Mesodermal cell (in vitro differentiated cells): ENCODE results near the gene TGFBR2.

ENCODE experiments used
- H3K27ac ChIP-seq: 2 replicates; pipeline ENCODE4 v1.7.0; 2013; ENCODE audit warnings: mild to moderate bottlenecking, low read depth, low read length, moderate library complexity; ENCODE audit not compliant: severe bottlenecking
- H3K36me3 ChIP-seq: 2 replicates; pipeline ENCODE4 v1.7.1; 2013; ENCODE audit warnings: mild to moderate bottlenecking, low read length, moderate library complexity; ENCODE audit not compliant: control insufficient read depth, insufficient read depth
- H3K4me1 ChIP-seq: one replicate; pipeline ENCODE4 v1.7.1; 2013; ENCODE audit warnings: mild to moderate bottlenecking, low read length; ENCODE audit not compliant: insufficient read depth, control insufficient read depth, poor library complexity, severe bottlenecking
- H3K4me3 ChIP-seq: 2 replicates; pipeline ENCODE4 v1.7.0; 2013; ENCODE audit warnings: low read length, control low read depth, mild to moderate bottlenecking; ENCODE audit not compliant: insufficient read depth, poor library complexity, severe bottlenecking; ENCODE audit errors: extremely low read depth
- H3K9me3 ChIP-seq: 2 replicates; pipeline ENCODE4 v1.7.1; 2013; ENCODE audit warnings: mild to moderate bottlenecking, low read length, moderate library complexity; ENCODE audit not compliant: control insufficient read depth
- WGBS, 2 experiments: methylation state at CpG; one replicate each; pipeline ENCODE4 v1.1.5; 2013; ENCODE audit warnings: missing lambda C conversion rate in 2 of 2; ENCODE audit not compliant: insufficient coverage in 2 of 2; 5-methylcytosine and 5-hydroxymethylcytosine counted together

Gene TGFBR2

GRCh38 chr3:30646961-30647752 is 40.8 kb downstream of the TGFBR2 start:
- Histone ChIP-seq H3K9me3 (no peaks in the 10 kb centered on the region), H3K36me3 (peaks cover 85% of the 10 kb centered on the region), H3K4me1 (peaks cover 7% of the 10 kb centered on the region), H3K4me3 (no peak overlapping the region), H3K27ac (no peak overlapping the region)
- 90 to 100% methylated on average over 2 of the region's 5 CpGs for WGBS, 2 experiments

- Histone ChIP-seq H3K4me1 (peaks cover 7% of the 10 kb centered on the region), H3K27ac (peak overlapping the region; percentile 2), H3K4me3 (no peak overlapping the region), H3K36me3 (peaks cover 93% of the 10 kb centered on the region), H3K9me3 (no peaks in the 10 kb centered on the region)
- WGBS, 2 experiments: 80 to 92% methylated on average over 2 to 3 of the region's 5 CpGs
Observed at GRCh38 chr3:30648670-30649357, 42.4 kb downstream of the TGFBR2 start.

GRCh38 chr3:30649572-30650318 is 43.3 kb downstream of the TGFBR2 start:
- 87 to 90% methylated on average over 4 to 7 of the region's 9 CpGs for WGBS, 2 experiments
- peaks cover 95% of the 10 kb centered on the region for H3K36me3 ChIP-seq

GRCh38 chr3:30650348-30650995 is 44.1 kb downstream of the TGFBR2 start:
- Histone ChIP-seq H3K27ac (peak overlapping the region; percentile 1), H3K4me1 (peaks cover 7% of the 10 kb centered on the region), H3K9me3 (no peaks in the 10 kb centered on the region), H3K36me3 (peaks cover 95% of the 10 kb centered on the region), H3K4me3 (no peak overlapping the region)
- 80 to 100% methylated on average over 1 of the region's 2 CpGs for WGBS, 2 experiments

More at GRCh38 chr3:30649572-30650318, 43.3 kb downstream of the TGFBR2 start:
- Histone ChIP-seq H3K4me1 (peaks cover 7% of the 10 kb centered on the region), H3K27ac (peak overlapping the region; percentile 1), H3K4me3 (no peak overlapping the region), H3K9me3 (no peaks in the 10 kb centered on the region)

- Histone ChIP-seq H3K4me1 (peaks cover 24% of the 10 kb centered on the region), H3K36me3 (peaks cover 84% of the 10 kb centered on the region), H3K9me3 (no peaks in the 10 kb centered on the region), H3K27ac (no peak overlapping the region), H3K4me3 (no peak overlapping the region)
- no CpG with 5 or more reads among the region's 1 CpG for WGBS, 2 experiments
Observed at GRCh38 chr3:30654269-30654668, 47.9 kb downstream of the TGFBR2 start.

- Histone ChIP-seq H3K27ac (no peak overlapping the region), H3K4me1 (peaks cover 31% of the 10 kb centered on the region), H3K9me3 (no peaks in the 10 kb centered on the region), H3K36me3 (peaks cover 77% of the 10 kb centered on the region), H3K4me3 (no peak overlapping the region)
- WGBS, 2 experiments: 88 to 91% methylated on average over 1 to 3 of the region's 5 CpGs
Observed at GRCh38 chr3:30655187-30655812, 48.9 kb downstream of the TGFBR2 start.

GRCh38 chr3:30656624-30657141 is 50.3 kb downstream of the TGFBR2 start:
- H3K36me3 ChIP-seq: peaks cover 75% of the 10 kb centered on the region
- H3K4me3 ChIP-seq: no peak overlapping the region
- no peak overlapping the region for H3K27ac ChIP-seq
- 100% methylated on average over 1 of the region's 3 CpGs; no CpG with 5 or more reads in 1 of the 2 experiments for WGBS, 2 experiments
- H3K9me3 ChIP-seq: no peaks in the 10 kb centered on the region
- H3K4me1 ChIP-seq: peaks cover 40% of the 10 kb centered on the region

GRCh38 chr3:30657914-30658313 is 51.5 kb downstream of the TGFBR2 start:
- Histone ChIP-seq H3K27ac (peak overlapping the region; percentile 99), H3K36me3 (peaks cover 74% of the 10 kb centered on the region), H3K4me1 (peaks cover 48% of the 10 kb centered on the region), H3K4me3 (no peak overlapping the region), H3K9me3 (no peaks in the 10 kb centered on the region)
- 69 to 72% methylated on average over 2 to 3 of the region's 3 CpGs for WGBS, 2 experiments

- Histone ChIP-seq H3K9me3 (no peaks in the 10 kb centered on the region), H3K36me3 (peaks cover 72% of the 10 kb centered on the region), H3K4me1 (peaks cover 49% of the 10 kb centered on the region), H3K27ac (peak overlapping the region; percentile 99), H3K4me3 (no peak overlapping the region)
- 87 to 89% methylated on average over 6 to 7 of the region's 9 CpGs for WGBS, 2 experiments
Observed at GRCh38 chr3:30658328-30659052, 52.1 kb downstream of the TGFBR2 start.
